HS-27A (cell line): ENCODE results near the gene SCAMP5.
A peak's percentile ranks its signal among the peaks of the same experiment; 100 is the strongest.

Source experiments
- DNase-seq: peaks from one replicate; pipeline ENCODE4 v3.0.0-alpha.2; 2012; ENCODE audit warnings: low read depth, missing footprints

The SCAMP5 gene

GRCh38 chr15:74995182-74995778 is at the start of gene SCAMP5:
Gene SCAMP5 (plus strand): TSS chr15:74995563. CDS start chr15:75011840, 16,277 bp downstream.
- peak; percentile 51 for DNase-seq

GRCh38 chr15:74950078-74950908 is 45.1 kb upstream of the SCAMP5 start:
- no peak for DNase-seq

GRCh38 chr15:74951006-74951405 is 44.4 kb upstream of the SCAMP5 start:
- DNase-seq = no peak

DNA sequence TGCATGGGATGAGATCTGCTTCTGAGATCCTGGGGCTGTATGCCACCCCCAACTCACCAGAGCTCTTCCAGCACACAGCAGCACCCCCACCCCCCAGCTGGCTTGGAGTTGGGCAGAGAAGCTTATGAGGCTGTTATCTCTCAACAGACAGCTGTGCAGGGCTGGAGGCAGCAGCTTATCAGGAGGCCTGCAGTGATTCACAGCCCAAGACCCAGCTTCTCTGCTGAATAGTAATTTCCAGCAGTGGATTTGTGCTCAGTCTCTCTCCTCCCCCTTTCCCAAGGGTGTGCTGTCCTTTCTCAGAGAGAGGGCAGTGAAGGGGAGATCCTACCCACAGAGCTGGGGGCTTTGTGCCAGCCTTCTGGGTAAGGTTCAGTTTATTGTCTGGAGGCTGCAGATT is 40.8 kb upstream of the SCAMP5 start:
- DNase-seq = no peak

DNA sequence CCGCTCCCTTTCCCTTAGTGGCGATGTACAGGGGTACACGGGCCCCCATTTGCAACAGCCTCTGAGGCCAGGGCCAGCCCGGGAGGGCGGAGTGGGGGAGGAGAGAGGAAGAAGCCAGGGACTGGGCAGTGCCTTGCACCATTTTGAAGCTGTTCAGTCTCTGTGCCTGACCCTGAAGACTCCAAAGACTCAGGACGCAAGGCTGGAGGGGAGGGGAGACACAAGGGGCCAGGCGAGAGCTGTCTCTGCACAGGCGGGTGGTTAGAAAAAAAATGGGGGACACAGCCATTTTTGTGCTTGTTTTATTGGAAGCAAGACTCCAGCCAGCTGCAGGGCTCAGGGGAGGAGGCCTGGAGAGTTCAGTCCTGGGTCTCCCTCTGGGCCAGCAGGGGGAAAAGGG is 40.3 kb upstream of the SCAMP5 start:
- no peak for DNase-seq

GRCh38 chr15:74955796-74956647 is 39.3 kb upstream of the SCAMP5 start:
- no peak for DNase-seq

DNA sequence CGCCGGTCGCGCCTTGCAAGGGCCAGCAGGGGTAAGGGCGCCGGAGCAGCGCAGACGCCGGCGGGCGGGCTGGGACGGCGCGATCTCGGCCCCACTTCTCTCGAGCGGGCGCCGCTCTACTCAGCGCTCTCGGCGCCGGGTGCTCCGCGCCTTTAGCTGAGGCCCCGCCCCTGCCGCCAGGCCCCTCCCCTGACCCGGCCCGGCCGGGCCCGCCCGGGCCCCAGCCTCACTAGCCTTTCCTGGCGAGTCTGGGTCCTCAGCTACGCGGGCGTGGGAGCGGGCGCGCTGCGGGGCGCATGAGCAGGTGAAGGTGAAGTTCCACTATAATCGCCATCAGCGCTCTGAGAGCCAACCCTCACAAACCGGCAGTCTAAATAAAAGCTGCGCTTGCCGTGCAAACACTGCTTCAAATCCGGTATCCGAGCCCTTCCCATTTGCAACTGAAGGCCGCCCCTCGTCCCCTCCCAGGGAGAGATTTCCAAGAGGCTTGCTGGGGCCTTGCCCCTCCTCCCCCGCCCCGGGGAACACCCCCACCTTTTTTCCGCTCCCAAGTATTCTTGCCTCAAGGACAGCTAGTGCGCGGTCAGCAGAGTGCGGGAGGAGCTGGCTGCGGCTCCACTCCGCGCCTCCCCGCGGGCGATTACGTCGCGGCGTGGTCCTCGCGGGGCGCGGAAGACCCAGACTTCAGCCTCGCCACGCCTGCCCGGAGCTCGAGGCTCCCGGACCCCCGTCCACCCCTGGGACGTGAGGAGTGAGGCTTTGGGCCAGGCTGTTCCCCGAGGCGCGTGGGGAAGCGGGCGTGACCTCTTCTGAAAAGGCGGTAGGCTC is 38.5 kb upstream of the SCAMP5 start, which contains the start of gene RPP25:
TSS of gene RPP25 (minus strand) at position 125 of the 828 bp plus-strand sequence. CDS start 189 bp downstream, outside the sequence.
- peak; percentile 89 for DNase-seq

GRCh38 chr15:74957476-74958035 is 37.8 kb upstream of the SCAMP5 start:
- no peak for DNase-seq

DNA sequence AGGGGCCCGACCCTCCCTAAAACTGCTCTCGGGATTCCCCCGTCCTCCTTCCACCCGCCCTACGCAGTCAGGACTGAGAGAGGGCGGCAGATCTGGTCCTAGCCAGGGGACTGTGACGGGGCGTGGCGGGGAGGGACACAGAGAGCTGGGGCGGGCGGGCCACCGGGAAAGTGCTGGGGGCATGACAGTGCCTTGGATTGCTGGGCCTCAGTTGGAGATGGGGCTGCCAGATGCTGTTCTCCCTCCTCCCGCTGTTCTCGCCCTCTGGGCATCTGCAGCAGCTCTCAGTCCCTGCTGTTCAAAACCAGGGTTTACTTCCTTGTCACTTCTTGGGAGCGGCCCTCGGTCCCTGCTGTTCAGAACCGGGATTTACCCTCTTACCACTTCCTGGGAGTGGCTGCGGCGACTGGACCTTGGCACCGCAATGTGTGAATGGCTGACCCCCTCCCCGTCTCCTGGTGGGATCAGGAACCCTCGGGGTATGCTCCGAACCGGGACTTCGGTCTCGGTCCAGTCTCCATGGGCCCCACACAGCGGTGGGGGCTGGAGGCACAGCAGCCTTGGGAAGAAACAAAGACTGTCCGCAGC is 36.9 kb upstream of the SCAMP5 start:
- DNase-seq = no peak

DNA sequence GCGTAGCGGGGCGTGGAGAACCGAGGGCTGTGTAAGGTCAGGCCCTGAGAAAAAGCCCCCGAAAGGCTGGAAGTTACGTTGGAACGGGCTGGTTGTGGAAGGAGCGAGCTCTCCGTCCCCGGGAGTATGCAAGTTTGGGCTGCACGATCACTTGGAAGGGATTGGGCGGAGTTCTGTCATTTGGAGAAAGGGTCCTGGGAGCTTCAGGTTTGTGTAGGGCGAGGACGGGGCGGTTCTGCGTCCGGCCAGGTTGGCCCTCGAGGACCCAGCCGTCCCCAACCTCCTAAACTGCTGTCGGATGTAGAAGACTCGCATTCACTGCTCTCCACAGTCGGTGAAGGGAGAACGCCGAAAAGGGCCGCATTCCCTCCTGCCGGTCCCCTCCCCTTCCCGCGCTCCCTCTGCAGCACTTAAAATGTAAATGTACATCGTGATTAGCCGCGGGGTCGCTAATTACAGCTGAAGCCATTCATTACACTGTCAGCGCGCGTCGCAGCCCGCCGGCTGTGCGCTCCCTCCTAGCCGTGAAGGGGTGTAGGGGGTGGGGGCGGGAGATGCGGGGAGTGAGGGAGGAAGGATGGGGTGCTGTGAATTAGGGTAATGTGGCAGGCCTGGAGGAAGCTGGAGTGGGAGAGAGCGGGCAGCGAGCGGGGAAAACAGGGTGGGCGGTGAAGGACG is 36.3 kb upstream of the SCAMP5 start:
- DNase-seq = no peak

DNA sequence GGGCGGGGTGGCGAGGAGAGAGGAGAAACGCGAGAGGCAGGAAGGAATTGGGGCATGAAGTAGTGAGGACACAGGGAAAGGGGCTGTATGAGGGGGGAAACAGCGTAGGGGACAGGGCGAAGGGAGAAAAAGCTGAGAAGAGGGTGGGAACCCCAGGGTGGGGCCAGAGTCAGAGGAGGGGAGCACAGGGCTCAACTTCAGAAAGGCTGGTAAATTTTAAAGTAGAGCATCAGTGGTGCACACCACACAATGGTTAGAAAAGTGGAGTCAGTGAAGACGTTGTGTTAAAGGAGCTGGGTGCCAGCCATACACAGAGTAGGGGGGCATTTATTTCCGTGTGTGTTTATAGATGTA is 35.8 kb upstream of the SCAMP5 start:
- DNase-seq = no peak

GRCh38 chr15:74960286-74960685 is 35.1 kb upstream of the SCAMP5 start:
- no peak for DNase-seq

- no peak for DNase-seq
Measured at GRCh38 chr15:74960995-74961588, 34.3 kb upstream of the SCAMP5 start.

DNA sequence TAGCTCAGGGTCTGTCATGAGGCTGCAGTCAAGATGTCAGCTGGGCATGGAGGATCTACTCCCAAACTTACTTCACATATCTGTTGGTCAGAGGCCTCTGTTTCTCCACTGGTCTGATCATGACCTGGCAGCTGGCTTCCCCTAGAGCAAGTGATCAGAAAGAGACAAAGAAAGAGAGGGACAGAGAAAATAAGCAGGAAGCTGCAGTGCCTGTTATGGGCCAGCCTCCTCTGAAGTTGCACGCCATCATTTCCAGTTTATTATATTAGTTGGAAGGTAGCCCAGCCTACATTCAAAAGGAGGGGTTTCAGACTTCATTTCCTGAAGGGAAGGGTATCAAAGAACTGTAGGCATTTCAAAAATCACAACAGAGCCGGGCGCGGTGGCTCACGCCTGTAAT is 33.7 kb upstream of the SCAMP5 start:
- no peak for DNase-seq

DNA sequence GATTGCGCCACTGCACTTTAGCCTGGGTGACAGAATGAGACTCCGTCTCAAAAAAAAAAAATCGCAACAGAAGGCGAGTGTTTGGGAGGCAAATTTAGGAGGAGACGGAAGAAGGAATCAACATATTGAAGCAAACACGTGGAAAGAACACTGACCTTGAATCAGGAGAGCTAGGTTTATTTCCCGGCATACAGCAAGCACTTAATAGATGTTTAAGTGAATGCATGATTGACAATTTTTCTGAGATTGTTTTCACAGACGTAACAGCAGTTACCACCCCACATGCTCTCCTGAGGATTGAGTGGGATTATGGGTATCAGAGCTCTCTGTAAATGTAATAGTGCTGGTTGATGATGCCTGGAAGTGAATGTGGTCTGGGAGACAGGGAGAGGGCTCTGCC is 33.1 kb upstream of the SCAMP5 start:
- DNase-seq = no peak

GRCh38 chr15:74962671-74963070 is 32.7 kb upstream of the SCAMP5 start:
- no peak for DNase-seq

DNA sequence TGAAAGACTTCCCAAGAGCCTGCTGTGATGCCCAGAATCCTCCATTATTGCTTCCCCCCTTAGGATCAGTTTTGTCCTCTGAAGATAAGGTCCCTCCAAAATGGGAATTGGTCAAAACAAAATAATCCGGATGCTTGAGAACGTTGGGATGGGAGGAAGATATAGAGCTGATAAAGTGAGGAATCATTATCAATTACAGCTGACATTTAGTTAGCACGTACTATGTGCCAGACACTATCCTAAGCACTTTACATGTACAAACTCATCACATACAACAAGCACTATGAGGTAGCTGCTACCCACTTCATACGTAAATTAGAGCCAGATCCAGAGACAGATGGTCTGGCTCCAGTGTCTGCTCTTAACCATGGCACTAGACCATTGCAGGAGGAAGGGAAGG is 32.1 kb upstream of the SCAMP5 start:
- no peak for DNase-seq

GRCh38 chr15:74964794-74965193 is 30.6 kb upstream of the SCAMP5 start:
- DNase-seq = no peak

DNA sequence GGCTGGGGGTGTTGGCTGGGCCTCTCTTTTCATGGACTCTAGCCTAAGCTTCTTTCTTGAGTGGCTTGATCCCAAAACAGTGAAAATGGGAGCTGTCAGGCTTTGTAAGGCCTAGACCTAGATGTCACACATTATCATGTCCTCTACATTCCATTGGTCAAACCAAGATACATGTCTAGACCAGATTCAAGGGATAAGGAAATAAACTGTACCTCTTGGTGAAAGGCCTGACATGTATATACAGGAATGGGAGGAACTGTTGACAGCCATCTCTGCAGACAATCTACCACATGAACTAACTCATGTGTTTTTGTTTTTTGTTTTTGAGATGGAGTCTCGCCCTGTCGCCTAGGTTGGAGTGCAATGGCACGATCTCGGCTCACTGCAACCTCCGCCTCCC is 27.7 kb upstream of the SCAMP5 start:
- no peak for DNase-seq

- DNase-seq = no peak
Measured at GRCh38 chr15:74976159-74976558, 19.2 kb upstream of the SCAMP5 start.
